GM18868 (cell line): ENCODE results near the gene BTBD19.
"Not testable (repeated sequence)": the region's sequence is repeated elsewhere in the genome, so short reads cannot be mapped to it uniquely, and the experiment has no call there.

Experiments used
- ATAC-seq: cut with Tn5 transposase; IDR thresholded peaks from one replicate; pipeline ENCODE4 v1.9.1; 2021; ENCODE audit warnings: mild to moderate bottlenecking, moderate library complexity; ENCODE audit not compliant: unreplicated experiment

BTBD19 gene

DNA sequence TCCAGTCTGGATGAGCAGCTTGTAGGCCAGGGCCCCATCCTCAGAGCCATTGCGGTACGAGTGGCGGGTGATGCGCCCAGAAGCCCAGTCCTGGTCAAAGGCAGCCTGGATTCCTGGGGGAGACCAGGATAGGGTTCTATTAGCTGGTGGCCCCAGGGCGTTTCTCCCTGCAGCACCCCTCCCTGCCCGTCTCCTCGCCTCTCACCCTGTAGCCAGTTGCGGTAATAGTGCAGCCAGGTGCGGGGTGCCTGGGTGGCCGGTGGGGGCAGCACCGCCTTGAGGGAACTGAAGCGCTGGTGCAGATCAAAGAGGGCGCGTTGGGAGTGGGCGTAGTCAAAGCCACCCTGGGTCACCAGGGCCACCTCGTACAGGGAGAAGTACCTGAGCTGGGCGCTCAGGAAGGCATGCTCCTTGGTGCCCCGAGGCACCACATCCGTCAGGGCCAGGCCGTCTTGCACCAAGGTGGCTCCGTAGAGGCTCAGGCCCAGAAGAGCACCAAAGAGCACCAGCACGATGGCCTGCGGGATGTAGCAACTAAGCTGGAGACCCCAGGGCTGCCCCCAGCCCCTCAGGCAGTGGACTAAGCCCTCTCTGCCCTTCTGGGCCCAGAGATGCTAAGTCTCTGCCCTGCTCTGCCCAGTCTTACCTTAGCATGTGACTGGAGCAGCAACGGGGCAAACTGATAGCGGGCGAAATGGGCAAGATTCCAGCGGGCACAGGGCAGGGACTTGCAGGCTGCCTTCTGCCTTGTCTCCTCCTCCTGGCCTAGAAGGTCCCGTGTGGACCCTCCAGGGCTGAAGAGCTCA, 19.1 kb downstream of the BTBD19 start:
- ATAC-seq = no peak

DNA sequence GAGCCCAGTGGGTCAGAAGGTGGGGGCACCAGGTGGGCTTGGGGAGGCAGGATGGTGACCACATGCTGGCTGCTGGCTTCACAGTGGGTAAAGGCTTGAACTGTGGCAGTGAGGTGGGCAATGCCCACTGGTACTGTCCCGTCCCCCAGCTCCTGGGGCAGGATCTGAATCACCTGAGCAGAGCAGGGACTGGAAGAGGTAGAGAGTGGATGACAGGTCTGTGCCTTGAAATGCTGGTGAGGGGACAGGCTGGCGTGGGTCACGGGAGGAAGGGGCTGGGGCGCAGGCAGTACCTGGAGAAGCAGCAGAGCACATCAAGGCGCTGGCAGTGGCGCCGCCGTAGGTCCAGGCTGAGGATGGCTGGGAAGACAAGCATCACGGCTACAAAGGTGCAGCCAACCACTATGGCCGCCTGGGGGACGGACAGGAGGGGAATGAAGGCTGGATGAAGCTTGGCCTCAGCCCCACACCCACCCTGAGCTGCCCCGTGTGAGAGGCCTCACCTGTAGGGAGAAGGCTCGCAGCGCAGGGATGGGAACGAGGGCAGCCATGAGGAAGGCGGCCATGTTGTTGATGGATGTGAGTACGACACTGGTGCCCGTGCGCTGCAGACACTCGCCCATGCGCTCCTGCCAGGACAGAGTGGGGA, 19.8 kb downstream of the BTBD19 start:
- ATAC-seq = no peak

DNA sequence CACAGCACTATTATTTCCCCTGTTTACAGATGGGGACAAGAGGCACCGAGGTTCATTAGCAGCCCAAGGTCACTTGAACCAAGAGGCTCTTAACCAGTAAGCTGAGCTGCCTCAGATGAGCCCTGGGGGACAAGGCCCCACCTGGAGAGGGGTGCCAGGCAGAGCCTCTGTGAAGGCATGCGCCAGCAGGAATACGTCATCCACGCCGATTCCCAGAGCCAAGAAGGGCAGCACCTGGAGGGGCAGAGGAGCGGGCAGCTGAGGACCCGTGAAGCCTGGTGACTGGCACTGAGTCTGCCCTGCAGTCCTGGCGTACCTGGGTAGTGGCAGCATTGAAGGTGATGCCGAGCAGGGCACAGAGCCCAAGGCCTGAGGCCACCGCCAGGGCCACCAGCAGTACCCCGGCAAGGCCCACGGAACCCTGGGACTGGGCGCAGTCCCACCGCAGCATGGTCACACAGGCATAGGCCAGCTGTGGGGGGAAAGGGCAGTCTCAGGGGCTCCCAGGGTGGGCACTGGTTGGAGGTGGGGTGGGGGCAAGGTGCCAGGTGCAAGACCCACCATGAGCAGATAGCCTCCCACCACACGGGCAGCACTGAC, 20.6 kb downstream of the BTBD19 start:
- no peak for ATAC-seq

DNA sequence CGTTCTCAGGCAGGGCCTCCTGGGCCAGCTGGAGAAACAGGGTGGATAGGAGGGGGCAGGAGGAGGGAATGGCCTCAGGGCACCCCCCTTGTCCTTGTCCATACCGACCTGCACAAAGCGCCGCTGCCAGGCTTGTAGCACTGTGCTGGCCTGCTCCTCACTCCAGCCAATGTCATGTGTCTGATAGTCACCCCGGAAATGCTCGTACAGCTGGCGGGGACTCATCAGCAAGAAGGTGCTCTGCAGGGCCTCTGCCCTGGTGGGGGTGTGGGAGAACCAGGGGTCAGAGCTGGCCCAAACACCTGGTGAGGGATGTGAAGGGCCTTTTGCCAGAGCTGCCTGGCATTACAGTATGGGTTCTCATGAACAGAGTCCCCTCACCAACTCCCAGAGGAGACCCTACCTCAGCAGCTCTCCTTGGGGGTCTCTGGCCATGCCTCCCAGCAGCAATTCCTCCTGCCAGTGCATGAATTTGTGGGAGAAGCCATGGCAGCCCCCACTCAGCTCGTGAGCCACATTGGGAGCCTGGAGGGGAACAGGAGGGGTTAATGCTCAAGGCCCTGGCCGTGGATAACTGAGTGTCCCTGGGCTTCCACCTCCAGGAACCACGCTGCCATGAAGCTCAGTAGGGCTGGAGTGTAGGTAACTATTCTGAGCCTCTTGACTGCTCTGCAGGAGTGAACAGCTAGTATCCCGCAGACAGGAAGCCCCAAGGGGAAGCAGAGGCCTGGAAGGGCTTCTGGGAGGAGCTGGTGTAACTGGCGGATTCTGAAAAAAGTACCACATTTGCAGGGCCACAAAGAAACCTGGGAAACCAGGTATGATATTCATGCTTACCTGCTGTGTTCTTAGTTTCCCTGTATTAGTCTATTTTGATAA, 21.4 kb downstream of the BTBD19 start:
- ATAC-seq = no peak

DNA sequence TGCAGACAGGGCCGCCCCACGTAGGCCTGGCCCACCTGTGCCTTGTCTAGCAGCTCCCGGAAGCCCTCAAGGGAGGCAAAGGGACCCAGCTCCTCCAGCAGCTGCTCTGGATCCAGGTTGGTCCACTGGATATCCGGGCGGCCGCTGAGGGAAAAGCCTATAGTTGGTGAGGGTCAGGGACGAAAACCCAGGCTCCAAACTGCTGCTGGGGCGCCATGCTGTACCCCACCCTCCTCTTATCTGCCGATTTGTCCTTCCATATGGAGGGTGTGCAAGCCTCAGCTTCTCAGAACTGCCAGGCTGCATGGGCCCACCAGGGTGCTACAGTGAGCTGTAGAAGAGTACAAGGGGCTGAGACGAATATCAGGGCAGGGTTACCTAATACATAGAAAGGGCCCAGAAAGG, 22.6 kb downstream of the BTBD19 start:
- no peak for ATAC-seq

DNA sequence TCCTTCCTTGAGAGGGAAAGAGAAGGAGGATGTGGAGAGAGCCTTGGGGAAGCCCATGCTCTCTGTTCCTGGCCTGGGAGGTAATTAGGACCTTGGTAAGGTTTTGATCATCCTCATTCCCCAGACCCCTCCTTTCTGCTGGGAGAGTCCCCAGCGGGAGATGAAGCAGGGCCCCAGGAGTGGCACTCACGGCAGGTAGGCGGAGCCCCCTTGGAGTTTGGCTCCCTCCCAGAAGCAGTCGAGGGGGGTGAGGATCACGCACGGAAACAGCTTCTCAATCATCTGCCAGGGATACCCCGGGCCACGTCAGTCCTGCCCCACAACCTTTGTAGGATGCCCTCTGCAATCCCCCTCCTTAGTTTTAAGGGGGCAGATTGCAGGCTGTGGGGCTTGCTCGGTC, 23.2 kb downstream of the BTBD19 start:
- ATAC-seq = no peak

DNA sequence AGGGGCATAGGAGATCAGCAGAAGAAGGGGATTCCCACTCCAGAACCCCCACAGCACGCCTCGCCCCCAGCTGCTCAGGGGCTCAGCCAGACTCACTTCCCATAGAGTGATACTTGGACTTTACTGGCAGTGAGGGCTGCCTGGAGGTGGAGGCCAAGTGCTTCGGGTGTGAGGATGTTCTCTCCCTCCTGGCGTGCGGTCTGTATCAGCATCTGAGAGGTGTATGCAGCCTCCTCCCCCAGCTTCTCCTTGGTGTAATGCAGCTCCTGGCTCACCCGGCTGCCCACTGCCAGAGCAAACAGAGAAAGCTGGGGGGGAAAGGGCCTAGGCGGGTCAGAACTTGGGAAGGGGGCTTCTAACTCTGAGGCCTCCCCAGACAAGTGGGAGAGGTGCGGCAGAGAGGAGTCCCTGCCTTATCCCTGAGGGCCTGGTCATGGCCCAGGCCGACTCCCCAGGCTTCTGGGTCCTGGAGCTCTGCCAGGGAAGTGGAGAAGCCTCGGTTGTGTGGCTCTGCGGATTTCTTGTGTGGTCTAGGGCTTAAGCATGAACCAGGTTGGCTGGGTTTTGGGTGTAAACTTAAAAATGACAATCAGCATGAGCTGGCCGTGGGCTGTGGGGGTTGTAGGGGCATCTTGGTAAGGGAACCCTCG, 23.9 kb downstream of the BTBD19 start:
- ATAC-seq = no peak

DNA sequence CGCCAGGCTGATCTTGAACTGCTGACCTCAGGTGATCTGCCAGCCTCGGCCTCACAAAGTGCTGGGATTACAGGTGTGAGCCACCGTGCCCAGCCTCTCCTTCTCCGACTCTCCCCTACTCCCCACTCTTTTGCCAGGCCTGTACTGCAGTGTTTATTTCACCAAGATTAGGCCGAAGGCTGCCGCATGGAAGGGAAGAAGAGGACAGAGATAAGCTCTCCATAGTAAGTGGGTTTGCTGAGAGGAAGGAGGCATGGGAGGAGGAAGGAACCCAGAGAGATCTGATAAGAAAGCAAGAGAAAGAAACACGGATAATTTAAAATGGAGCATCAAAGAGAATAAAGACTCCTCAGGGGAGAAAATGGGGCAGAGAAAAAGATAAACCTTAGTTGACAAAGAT, 26.0 kb downstream of the BTBD19 start:
- no peak for ATAC-seq

DNA sequence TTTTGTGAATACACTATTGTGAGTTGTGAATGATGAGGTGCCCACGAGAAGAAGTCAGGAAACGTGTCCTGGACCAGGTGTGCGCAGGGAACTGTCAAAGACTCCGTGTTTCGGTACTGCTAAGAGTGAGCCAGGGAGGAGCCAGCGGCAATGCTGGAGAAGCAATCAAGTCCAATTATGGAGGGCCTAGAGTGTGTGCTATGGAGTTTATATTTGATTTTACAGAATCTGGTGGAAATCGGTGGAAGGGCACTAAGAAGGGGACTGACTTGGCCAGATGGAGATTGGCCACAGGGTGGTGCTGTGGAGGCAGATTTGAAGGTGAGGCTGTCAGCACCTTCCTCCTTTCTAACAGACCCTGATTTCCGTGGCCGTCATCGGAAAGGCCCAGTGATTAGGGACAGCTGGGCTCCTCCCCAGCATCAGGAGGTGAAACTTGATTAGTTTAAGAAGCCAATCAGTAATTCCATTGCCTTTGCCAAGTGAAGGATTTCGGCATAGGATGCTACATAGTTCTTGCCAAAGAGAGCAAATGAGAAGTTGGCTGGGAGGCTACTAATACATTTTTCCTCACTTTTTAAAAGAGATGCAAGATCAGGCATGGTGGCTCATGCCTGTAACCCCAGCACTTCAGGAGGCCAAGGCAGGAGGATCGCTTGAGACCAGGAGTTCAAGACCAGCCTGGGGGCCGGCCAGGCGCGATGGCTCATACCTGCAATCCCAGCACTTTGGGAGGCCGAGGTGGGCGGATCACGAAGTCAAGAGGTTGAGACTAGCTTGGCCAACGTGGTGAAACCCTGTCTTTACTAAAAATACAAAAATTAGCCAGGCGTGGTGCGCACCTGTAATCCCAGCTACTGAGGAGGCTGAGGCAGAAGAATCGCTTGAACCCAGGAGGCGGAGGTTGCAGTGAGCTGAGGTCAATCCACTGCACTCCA, 27.7 kb downstream of the BTBD19 start:
- ATAC-seq = peak; percentile 78

DNA sequence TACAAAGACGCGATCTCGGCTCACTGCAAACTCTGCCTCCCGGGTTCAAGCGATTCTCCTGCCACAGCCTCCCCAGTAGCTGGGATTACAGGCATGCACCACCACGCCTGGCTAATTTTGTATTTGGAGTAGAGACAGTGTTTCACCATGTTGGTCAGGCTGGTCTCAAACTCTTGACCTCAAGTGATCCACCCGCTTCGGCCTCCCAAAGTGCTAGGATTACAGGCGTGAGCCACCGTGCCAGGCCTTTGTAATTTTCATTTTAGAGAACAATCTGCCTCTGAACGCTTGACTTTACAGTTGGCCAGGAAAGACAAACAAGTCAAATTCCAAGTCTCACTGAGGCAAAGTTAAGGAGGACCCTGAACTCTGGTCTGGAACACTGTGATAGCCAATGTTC, 30.0 kb downstream of the BTBD19 start:
- not testable (repeated sequence) for ATAC-seq

DNA sequence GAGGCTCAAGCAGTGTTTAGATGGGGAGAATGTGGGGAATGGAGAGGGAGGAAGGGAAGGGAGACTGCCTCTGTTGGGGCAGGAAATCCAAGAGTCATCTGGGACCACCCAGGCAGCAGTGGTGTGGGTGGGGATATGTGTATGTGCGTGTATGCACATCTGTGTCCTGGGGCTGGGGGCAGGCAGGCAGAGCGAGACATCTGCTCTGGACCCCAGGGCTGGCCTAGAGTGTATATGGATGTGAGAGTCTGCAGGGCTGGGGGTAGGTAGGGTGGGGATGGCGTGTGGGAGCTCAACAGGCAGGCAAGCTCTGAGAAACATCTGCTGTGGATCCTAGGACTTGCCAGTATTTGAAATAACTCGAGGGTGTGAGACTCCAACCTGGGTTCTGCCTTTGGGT, 31.3 kb downstream of the BTBD19 start:
- no peak for ATAC-seq

DNA sequence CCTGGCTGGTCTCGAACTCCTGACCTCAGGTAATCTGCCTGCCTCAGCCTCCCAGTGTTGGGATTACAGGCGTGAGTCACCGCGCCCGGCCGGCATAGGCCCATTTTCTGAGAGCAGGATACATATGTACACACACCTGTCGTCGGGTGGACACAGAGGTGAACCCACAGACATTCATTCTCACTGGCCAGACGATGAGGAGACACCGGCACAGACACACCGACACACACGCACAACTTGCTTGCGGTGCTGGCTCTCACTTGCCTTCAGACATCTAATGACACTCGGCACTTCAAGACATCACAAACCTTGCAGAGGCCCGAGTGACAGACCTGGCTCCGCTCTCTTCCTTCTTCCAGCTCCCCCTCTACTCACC, 34.2 kb downstream of the BTBD19 start:
- no peak for ATAC-seq

DNA sequence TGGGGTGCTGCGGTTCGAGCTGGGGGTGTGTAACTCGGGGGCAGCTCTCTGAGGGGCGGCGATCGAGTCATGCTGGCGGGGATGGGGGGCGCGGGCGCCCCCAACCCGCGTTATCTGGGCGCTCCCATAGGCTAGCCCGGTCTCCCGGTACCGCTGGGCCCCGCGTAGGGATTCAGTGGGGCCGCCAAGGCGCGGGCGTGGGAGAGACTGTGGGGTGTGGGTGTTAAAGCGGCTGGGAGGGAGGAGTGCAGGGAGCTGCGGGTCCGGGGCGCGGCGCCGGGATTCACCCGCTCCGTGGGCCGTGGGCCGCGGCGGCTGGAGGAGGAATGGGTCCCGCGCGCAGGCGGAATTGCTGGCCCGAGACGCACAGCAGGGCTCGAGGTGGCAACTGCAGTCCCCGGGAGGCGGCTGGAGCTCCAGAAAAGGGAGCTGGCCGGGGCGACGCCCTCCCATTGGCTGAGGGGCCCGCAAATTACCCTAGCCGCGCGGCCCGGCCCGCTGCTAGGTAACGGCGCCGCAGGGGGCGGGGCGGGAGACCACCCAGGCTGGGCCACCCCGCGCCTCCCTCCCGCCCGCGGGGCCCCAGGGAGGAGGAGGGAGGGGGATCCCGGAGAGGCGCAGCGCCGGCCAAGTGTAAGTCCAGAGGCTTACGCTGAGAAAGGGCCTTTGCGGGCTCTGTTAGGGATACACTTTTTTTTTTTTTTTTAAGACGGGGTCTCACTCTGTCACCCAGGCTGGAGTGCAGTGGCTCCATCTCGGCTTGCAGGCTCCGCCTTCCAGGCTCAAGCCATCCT, 34.7 kb downstream of the BTBD19 start, which contains the start of gene PTCH2:
Gene PTCH2 (minus strand): TSS at position 392 of the 794 bp plus-strand sequence. CDS start 321 bp downstream, at position 71.
- ATAC-seq = peak; percentile 42

DNA sequence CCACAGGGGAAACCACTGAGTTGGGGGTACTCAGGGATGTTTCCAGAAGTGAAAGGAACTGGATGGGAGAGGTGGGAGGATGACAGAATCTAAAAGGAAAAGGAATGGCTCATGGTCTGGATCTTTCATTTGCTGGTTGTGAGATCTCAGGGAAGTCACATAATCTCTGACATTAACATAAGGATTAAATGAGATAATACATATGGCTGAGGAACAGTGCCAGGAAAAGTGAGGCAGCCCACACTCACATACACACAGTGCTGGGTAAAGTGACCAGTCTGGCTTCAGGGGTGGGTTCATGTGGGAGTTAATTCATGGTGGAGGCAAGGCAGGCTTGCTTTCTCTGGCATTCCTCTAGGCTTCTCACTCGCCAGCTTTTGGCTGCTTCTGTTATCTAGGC, 38.7 kb downstream of the BTBD19 start:
- ATAC-seq = no peak

DNA sequence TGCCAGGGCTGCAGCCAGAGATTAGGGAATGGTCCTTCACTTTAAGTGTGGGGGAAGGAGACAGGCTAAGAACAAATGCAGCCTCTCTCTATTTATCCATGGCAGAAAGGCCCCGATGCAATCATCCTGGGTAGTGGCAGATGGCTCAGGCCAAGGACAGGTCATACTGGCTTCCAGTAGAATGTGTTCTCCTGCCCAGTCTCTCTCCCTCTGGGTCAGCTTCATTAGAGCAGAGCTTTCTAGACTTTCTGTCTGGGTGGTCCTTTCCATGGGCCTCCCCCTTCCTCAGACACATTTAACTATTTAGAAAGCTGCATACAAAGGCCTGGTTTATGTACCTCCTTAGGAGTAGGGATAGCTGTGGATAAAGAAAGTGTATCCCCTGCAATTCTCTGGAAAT, 39.5 kb downstream of the BTBD19 start:
- no peak for ATAC-seq

DNA sequence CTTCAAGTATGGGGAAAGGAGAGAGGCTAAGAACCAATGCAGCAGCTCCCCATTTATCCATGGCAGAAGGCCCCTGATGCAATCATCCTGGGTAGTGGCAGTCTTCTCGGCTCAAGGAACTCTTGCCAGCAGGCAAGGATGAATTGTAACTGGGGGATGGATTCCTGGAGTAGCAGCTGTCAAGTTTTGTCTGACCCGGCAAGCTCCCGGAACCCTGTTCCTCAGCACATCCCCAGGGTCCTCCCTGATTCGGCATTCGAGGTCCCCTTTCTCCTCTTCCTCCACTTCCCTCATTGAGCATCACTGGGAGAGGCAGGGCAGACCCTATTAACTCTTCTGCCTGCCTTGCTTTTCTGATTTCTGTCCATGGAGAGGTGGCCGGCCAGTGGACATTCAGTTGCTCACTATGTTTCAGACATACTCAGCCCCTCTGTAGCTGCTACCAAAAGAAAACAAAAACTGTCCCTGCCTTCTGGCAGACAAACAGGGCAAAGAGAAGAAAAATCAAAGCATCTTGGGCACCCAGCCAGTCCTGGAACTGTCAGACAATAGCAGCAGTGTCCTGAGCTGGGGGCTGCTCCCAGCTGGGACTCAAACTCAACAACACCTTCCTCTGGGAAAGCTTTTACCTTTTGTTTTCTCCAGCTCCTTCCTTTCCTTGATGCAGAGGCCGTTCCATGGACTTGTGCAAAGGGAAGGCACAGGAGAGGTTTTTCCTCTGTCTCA, 40.3 kb downstream of the BTBD19 start:
- ATAC-seq = no peak

DNA sequence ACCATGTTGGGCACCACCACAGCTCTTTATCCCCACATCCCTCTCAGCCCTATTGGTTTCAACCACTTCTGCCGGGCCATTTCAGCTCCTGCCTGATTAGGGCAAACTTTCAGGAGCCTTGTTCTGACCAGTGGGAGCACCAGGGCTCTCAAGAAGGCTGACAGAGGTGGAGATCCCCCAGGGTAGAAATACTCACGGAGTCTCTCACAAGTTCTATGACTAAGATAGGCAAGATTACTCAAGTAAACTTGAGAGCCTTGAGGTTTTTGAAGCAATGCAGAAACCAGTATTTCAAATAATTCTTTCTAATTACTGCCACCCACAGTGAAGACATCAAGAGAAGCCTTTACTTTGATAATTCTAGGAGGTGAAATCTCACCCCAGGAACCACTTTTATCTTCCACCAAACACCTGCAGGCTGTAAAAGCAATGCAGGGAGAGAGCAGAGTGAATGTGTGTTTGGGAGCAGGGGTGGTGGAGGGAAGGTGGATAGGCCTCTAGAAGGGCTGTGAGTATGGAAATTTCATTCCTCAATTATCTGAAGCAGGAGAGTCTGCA, 41.3 kb downstream of the BTBD19 start:
- no peak for ATAC-seq

DNA sequence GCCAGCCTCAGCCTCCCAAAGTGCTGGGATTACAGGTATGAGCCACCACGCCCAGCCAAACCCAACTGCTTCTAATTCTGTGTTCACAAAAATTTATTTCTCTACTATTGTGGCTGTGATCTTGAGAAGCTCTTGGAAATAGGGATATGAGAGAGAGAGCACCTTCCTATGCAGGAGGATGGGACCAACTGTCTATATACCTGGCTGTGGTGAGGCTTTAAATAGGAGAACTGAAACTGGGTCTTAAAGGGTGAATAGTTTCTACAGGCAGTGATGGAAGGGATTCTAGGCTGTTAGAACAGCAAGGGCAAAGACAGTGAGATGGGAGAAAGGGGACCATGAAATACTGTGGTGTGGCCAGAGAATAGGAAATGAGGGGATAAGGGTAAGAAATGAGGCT, 43.0 kb downstream of the BTBD19 start:
- ATAC-seq = no peak
